Measurements from ENCODE around the gene PALLD. TPM values are rescaled to one million over a fixed set of nuclear protein-coding genes. Genes with fewer than 3 reads are reported as not detected.

Gene PALLD
- total RNA-seq, 1 donor from 2014 or later, result 239 TPM

GRCh38 chr4:168674077-168674747 lies 177.4 kb downstream of the PALLD start:
- no peak for DNase-seq (ENCODE audit: low spot score)

- DNase-seq (ENCODE audit: low spot score), result no peak
Measured at GRCh38 chr4:168674866-168675265, 178.0 kb downstream of the PALLD start.

- no peak for DNase-seq (ENCODE audit: low spot score)
Measured at GRCh38 chr4:168677063-168677462, 180.2 kb downstream of the PALLD start.

DNA sequence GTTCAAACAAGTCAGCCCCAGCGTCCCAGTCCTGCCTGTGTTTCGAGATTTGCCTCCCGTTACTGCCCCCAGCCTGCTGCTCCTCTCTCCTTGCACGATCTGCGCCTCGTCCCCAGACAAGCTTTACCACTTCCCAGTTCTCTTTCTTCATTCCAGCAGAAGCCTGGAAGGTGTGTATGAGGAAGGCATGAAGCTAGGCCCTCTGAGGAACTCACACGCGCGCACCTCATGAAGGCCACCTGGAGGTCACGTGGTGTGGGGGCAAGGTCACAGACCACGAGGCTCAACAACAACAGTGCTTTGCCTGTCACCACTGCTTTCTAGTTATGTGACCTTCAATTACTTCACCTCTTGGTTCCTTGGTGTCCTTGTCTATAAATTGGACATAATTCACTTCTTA lies 181.0 kb downstream of the PALLD start:
- no peak for DNase-seq (ENCODE audit: low spot score)

- DNase-seq (ENCODE audit: low spot score), result no peak
Measured at GRCh38 chr4:168678751-168679366, 182.0 kb downstream of the PALLD start.

GRCh38 chr4:168679397-168679796 lies 182.5 kb downstream of the PALLD start:
- no peak for DNase-seq (ENCODE audit: low spot score)

- DNase-seq (ENCODE audit: low spot score), result no peak
Measured at GRCh38 chr4:168679819-168680218, 183.0 kb downstream of the PALLD start.

DNA sequence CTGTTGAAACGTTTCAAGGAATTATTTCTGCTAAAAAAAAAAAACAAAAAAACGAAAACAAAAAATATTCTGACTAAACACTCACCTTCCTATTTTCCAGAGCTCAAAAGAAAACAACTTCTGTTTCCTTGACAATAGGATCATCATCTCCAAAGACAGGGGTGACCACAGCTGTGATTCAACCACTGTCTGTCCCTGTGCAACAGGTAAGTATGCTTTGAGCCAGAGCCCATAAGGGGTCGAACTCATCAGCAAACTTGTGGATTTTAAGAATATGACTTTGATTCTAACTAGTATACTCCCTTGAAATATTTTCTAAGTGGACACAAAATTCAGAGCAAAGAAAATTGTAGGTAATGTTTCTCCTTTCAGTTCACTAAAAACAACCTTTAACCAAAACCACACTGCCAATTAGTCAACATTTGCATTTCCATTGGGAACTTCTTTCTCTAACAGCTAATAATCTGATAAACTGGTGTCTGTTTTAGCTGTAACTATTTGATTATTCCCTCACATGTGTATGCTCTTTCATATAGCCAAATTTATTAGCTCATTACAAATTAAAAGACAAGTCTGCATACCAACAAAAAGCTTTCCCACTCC lies 186.1 kb downstream of the PALLD start:
- no peak for DNase-seq (ENCODE audit: low spot score)

DNA sequence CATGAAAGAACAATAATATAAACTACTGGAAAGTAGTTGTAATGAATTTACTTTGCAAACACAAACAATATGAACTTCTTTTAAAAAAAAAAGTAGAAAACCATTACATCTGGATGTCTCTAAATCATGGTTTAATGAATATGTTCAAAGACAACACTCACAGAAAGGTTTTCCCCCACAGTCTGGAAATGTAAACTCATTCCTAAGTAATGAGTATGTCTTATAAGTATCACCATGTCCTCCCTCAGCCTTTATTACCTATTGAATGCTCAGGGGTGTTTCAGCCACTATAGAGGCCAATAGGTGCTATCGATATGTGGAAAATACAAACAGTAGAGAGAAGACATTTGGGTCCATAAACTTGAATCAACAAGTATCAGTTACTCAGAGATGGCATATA lies 186.7 kb downstream of the PALLD start:
- DNase-seq (ENCODE audit: low spot score), result no peak

DNA sequence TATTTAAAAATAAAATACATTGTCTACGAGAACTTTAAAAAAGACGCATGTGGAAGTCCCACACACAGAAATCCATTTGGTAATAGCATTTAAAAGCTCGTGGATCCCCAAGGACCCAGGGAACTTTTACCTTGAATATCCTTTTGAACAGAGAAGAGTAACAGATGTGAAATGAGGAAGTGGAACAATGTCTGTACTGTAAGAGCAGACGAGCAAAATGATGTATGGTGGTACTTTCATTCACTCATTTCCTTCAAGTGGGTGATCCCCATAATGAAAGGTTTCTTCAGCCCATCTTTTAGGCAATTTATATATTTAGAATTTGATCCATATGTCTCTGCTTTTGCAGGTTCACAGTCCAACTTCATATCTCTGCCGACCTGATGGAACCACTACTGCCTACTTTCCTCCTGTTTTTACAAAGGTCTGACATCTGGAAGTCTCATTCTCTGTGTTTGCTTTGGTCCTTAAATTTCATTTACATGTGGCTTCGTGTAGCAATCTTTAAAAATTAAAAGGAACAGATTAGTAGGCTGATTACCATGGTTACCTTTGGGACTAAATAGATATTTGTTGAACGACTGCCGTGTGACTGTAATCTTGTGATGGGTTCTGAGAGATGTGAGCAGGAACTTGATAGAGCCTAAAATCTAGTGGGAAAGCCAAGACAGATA lies 188.4 kb downstream of the PALLD start:
- DNase-seq (ENCODE audit: low spot score), result no peak

- DNase-seq (ENCODE audit: low spot score), result no peak
Measured at GRCh38 chr4:168688584-168688983, 191.7 kb downstream of the PALLD start.

- no peak for DNase-seq (ENCODE audit: low spot score)
Measured at GRCh38 chr4:168689791-168690190, 192.9 kb downstream of the PALLD start.

- DNase-seq (ENCODE audit: low spot score), result no peak
Measured at GRCh38 chr4:168690199-168690598, 193.3 kb downstream of the PALLD start.

GRCh38 chr4:168691631-168692369 lies 194.9 kb downstream of the PALLD start:
- DNase-seq (ENCODE audit: low spot score), result no peak

DNA sequence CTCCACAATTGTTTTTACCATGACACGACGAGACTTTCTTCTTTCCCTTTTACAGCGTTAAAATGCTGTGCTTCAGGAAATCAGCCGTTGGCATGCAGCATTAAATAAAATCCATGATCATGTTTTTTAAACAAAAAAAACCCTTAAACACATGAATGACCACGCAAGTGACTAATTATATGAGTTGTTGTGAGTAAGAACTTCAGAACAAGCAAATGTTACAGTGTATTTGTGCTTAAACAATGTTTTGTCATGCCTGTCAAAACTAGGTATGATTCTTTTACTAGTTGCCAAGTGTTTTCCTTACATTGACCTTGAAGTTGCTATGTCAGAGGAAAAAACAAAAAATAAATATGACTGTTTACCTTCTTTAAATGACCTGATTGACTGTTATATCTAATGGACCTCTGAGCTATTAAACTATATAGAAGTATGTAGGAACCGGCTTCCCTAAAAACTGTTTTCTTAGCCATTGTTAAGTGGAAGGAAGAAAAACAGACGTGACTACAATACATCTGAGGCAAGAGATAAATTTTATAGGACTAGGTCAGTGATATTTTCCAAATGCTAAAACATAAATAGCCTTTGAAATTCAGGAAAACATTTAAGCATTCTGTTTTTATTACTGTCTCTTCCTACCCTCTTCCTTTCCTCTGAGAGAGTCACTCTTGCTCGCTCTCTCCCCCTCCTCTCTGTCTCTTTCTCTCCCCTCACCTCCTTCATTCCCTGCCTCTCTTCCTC lies 197.1 kb downstream of the PALLD start:
- no peak for DNase-seq (ENCODE audit: low spot score)

- no peak for DNase-seq (ENCODE audit: low spot score)
Measured at GRCh38 chr4:168694667-168695066, 197.8 kb downstream of the PALLD start.

DNA sequence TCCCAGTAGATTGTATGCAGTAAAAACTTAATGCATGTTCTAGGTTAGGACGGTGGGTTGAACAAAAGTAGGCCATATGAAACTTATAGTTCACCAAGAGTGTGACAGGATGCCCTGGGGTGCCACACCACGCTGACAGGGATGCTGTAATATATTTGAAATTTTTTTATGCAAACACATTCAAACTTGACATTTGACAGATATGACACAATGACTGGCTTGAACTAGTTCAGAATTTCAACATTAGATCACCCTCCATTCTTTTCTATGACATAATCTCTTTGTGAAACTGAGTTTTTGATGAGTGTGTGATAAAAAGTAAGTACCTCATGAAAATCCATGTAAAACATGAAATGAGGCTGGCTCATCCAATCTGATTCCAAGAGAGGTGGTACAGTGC lies 198.4 kb downstream of the PALLD start:
- DNase-seq (ENCODE audit: low spot score), result no peak

DNA sequence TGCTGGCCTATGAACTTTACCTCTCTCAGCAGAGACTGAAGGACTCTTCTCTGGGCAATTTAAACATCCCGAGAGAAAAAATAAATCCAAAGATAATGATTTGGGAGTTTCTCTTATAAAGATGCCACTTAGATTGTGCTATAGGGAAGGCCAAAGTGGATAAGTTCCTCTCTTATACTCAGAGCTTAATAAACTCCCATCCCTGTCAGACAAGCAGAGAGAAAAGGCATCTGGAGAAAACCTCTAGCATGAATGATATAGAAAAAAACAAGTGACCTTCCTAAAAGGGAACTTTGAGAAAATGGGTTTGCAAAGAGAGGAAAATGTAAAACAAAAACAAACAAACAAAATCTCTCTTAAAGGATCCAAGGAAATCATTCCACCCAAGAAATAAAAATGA lies 199.4 kb downstream of the PALLD start:
- no peak for DNase-seq (ENCODE audit: low spot score)

- no peak for DNase-seq (ENCODE audit: low spot score)
Measured at GRCh38 chr4:168696826-168697225, 200.0 kb downstream of the PALLD start.

DNA sequence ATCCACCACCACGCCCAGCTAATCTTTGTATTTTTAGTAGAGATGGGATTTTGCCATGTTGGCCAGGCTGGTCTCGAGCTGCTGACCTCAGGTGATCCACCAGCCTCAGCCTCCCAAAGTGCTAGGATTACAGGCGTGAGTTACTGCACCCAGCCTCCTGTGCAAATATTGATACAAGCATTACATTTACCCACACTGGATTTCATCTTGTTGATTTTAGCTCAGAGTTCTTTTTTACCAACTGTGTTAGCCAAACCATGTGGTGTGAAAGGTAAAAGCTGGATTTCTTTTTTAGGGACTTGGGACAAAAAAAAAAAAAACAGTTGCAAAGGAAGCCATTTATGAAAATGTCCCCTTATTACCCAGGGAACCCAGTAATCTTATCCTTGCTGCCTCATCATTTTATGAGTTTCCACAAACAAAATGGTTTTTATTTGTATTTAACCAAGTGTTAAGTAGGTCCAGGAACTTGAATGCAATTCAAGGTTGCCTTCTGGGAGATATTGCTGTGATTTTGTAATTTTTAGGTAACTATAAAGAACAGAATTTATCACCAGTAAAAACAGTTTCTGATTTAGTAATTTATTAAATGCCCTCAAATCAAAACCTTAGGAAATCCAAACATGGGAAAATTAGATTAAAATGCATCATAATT lies 202.5 kb downstream of the PALLD start:
- no peak for DNase-seq (ENCODE audit: low spot score)

DNA sequence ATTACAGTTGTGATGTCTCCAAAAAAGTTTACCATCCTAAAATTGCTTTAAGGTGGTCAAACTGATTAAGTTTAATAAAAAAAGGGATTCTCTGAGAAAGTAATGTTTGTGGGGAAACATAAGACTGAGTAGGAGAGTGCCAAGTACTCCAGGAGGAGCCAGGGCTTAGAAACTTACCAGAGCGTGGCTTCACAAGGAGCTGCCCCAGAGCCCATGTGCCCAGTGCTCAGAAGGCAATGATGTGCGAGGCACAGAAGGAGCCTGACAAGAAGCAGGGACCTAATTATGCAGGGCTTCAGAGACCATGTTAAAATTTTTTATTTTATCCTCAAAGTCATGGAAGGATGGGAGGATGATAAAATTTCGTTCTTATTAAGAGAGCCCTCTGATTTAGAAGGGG lies 204.2 kb downstream of the PALLD start:
- DNase-seq (ENCODE audit: low spot score), result no peak

Data from ureter (tissue), 1 donor.